Jurkat, Clone E6-1 (cell line): ENCODE results near the gene DST.

Experiments used
- DNase-seq: peaks from one replicate; pipeline ENCODE4 v3.0.0-alpha.2; 2011; ENCODE audit warnings: low read depth, low spot score
- H3K4me3 ChIP-seq: 2 replicates; pipeline ENCODE4 v1.5.1; 2011; ENCODE audit warnings: mild to moderate bottlenecking, low read length, control low read depth, moderate library complexity

DST gene

GRCh38 chr6:56527934-56528333 is 114.8 kb downstream of the DST start:
- no peak for DNase-seq
- no peak overlapping the region for H3K4me3 ChIP-seq

GRCh38 chr6:56526860-56527544 is 115.7 kb downstream of the DST start:
- H3K4me3 ChIP-seq: no peak overlapping the region
- DNase-seq: no peak

GRCh38 chr6:56525974-56526789 is 116.5 kb downstream of the DST start:
- no peak for DNase-seq
- H3K4me3 ChIP-seq: no peak overlapping the region

- H3K4me3 ChIP-seq: no peak overlapping the region
- no peak for DNase-seq
Measured at GRCh38 chr6:56524891-56525703, 117.6 kb downstream of the DST start.

- no peak overlapping the region for H3K4me3 ChIP-seq
- DNase-seq: no peak
Measured at GRCh38 chr6:56522495-56523270, 120.0 kb downstream of the DST start.

GRCh38 chr6:56521976-56522375 is 120.7 kb downstream of the DST start:
- no peak for DNase-seq
- no peak overlapping the region for H3K4me3 ChIP-seq

- DNase-seq: no peak
- no peak overlapping the region for H3K4me3 ChIP-seq
Measured at GRCh38 chr6:56521454-56521853, 121.2 kb downstream of the DST start.

- no peak for DNase-seq
- no peak overlapping the region for H3K4me3 ChIP-seq
Measured at GRCh38 chr6:56520218-56520617, 122.5 kb downstream of the DST start.

GRCh38 chr6:56518995-56519767 is 123.5 kb downstream of the DST start:
- H3K4me3 ChIP-seq: no peak overlapping the region
- no peak for DNase-seq

- DNase-seq: no peak
Measured at GRCh38 chr6:56517155-56517745, 125.4 kb downstream of the DST start.

GRCh38 chr6:56516003-56516402 is 126.7 kb downstream of the DST start:
- DNase-seq: no peak
- no peak overlapping the region for H3K4me3 ChIP-seq

More at GRCh38 chr6:56517155-56517745, 125.4 kb downstream of the DST start:
- no peak overlapping the region for H3K4me3 ChIP-seq

GRCh38 chr6:56515081-56515905 is 127.4 kb downstream of the DST start:
- DNase-seq: no peak
- no peak overlapping the region for H3K4me3 ChIP-seq

- no peak overlapping the region for H3K4me3 ChIP-seq
- DNase-seq: no peak
Measured at GRCh38 chr6:56514395-56514794, 128.3 kb downstream of the DST start.

GRCh38 chr6:56513631-56514030 is 129.1 kb downstream of the DST start:
- no peak for DNase-seq
- no peak overlapping the region for H3K4me3 ChIP-seq

GRCh38 chr6:56511591-56511990 is 131.1 kb downstream of the DST start:
- no peak for DNase-seq
- no peak overlapping the region for H3K4me3 ChIP-seq

GRCh38 chr6:56510984-56511531 is 131.6 kb downstream of the DST start:
- no peak for DNase-seq

GRCh38 chr6:56509031-56509430 is 133.7 kb downstream of the DST start:
- no peak overlapping the region for H3K4me3 ChIP-seq
- no peak for DNase-seq

More at GRCh38 chr6:56510984-56511531, 131.6 kb downstream of the DST start:
- H3K4me3 ChIP-seq: no peak overlapping the region
